Measurements from ENCODE around the gene GDPD3. TPM values are rescaled to one million over a fixed set of nuclear protein-coding genes. Genes with fewer than 3 reads are reported as not detected.

The GDPD3 gene
- total RNA-seq, 2 donors from 2014 or later, result 2.7 to 6.5 TPM

DNA sequence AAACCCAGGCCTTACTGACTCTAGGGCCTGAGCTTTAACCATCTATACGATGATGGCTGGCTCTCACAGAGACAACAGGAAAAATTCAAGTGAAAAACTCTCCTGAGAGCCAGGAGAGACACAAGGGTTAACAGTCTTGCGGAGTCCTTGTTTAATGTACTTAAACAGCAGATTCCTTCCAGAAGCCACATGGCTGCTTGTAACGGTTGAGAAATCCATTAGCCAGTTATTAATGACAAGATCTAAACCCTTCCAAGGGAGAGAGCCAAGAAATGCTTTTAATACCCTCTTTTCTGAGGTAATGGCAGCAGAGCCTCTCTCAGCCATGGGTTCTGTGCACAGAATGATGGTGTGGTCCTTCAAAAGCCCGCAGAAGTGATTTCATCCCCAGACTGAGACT is 53.0 kb downstream of the GDPD3 start:
- H3K27ac ChIP-seq (ENCODE audit: low read depth, low read length), result no peak overlapping the region
- H3K9ac ChIP-seq (ENCODE audit: extremely low read depth, low read length, poor library complexity, severe bottlenecking), result no peak overlapping the region

DNA sequence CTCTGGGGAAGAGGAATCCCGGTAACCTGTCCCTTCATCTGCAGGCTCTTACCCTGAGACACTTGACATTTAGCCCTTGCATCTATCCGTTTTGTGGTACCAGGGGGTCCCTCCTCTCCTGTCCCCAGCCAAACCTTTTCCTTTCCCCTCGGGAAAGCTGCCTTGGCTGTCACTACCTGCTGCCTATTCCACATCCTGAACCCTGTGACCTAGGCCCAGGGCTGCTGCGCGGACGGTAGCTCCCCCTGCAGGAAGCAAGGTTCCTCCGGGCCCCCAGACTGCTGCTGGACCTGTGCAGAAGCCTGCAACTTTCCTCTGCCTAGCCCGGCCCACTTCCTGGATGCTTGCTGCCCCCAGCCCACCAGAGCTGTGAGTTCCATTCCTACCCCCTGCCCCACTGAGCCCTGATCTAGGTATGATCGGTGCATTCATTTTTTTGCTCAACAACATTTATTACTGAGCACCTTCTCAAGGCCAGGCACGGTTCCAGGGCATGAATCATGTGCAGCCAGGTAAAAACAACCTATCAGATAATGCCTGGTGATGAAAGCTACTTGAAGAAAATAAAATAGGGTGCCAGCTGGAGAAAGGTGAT is 58.3 kb downstream of the GDPD3 start:
- no peaks in the 10 kb centered on the region for H3K9me3 Mint-ChIP-seq
- DNase-seq, result peak; percentile 95

More for the DNA sequence above, 53.0 kb downstream of the GDPD3 start:
- TF ChIP-seq, protein P1, sequence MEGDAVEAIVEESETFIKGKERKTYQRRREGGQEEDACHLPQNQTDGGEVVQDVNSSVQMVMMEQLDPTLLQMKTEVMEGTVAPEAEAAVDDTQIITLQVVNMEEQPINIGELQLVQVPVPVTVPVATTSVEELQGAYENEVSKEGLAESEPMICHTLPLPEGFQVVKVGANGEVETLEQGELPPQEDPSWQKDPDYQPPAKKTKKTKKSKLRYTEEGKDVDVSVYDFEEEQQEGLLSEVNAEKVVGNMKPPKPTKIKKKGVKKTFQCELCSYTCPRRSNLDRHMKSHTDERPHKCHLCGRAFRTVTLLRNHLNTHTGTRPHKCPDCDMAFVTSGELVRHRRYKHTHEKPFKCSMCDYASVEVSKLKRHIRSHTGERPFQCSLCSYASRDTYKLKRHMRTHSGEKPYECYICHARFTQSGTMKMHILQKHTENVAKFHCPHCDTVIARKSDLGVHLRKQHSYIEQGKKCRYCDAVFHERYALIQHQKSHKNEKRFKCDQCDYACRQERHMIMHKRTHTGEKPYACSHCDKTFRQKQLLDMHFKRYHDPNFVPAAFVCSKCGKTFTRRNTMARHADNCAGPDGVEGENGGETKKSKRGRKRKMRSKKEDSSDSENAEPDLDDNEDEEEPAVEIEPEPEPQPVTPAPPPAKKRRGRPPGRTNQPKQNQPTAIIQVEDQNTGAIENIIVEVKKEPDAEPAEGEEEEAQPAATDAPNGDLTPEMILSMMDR (conservative IDR thresholded peaks at IDR 0.05), result no peak
- no peak overlapping the region for H3K4me3 ChIP-seq (ENCODE audit: low read length)
- Mint-ChIP-seq H3K4me1 (peaks cover 11% of the 10 kb centered on the region), H3K9me3 (no peaks in the 10 kb centered on the region), H3K27ac (no peak overlapping the region), H3K36me3 (ENCODE audit: low read depth) (peaks cover 7% of the 10 kb centered on the region), H3K4me3 (no peak overlapping the region), H3K27me3 (ENCODE audit: insufficient read depth) (no peaks in the 10 kb centered on the region)
- peaks cover 1% of the 10 kb centered on the region for H3K36me3 ChIP-seq (ENCODE audit: control insufficient read depth, insufficient read depth, low read length)
- no peaks in the 10 kb centered on the region for H3K27me3 ChIP-seq (ENCODE audit: control insufficient read depth, insufficient read depth, low read length, poor library complexity, severe bottlenecking)
- H3K9me3 ChIP-seq (ENCODE audit: control insufficient read depth, low read length), result no peaks in the 10 kb centered on the region
- DNase-seq, result no peak
- H3K4me1 ChIP-seq (ENCODE audit: control insufficient read depth, insufficient read depth, low read length), result peaks cover 5% of the 10 kb centered on the region
- WGBS, 2 experiments (ENCODE audit: insufficient coverage in 1 of 2, insufficient read length in 1 of 2), result 93 to 96% methylated on average over 2 to 4 of the region's 4 CpGs

More for the DNA sequence above, 58.3 kb downstream of the GDPD3 start:
- Mint-ChIP-seq H3K27ac (no peak overlapping the region), H3K4me3 (peak overlapping the region; percentile 72), H3K36me3 (ENCODE audit: low read depth) (peaks cover 3% of the 10 kb centered on the region), H3K27me3 (ENCODE audit: insufficient read depth) (peaks cover 10% of the 10 kb centered on the region), H3K4me1 (peaks cover 4% of the 10 kb centered on the region)
- no peaks in the 10 kb centered on the region for H3K4me1 ChIP-seq (ENCODE audit: control insufficient read depth, insufficient read depth, low read length)
- no peak overlapping the region for H3K27ac ChIP-seq (ENCODE audit: low read depth, low read length)
- no peak overlapping the region for H3K4me3 ChIP-seq (ENCODE audit: low read length)
- TF ChIP-seq, protein P1 (conservative IDR thresholded peaks at IDR 0.05), result peak; percentile 84
- 30 to 35% methylated on average over 9 to 10 of the region's 10 CpGs for WGBS, 2 experiments (ENCODE audit: insufficient coverage in 1 of 2, insufficient read length in 1 of 2)
- H3K9ac ChIP-seq (ENCODE audit: extremely low read depth, low read length, poor library complexity, severe bottlenecking), result no peak overlapping the region
- H3K27me3 ChIP-seq (ENCODE audit: control insufficient read depth, insufficient read depth, low read length, poor library complexity, severe bottlenecking), result no peaks in the 10 kb centered on the region
- peaks cover 3% of the 10 kb centered on the region for H3K36me3 ChIP-seq (ENCODE audit: control insufficient read depth, insufficient read depth, low read length)
- no peaks in the 10 kb centered on the region for H3K9me3 ChIP-seq (ENCODE audit: control insufficient read depth, low read length)

Other genes starting within 250 kb of the GDPD3 start
- 10 to 100 TPM; 44.0 to 52.1 TPM for gene SEZ6L2, start 214.0 kb downstream of the GDPD3 start, total RNA-seq
- 1 to 10 TPM; 6.1 to 8.7 TPM for gene ASPHD1, start 213.0 kb downstream of the GDPD3 start, total RNA-seq
- gene KCTD13, start 187.3 kb downstream of the GDPD3 start, total RNA-seq, result 10 to 100 TPM; 21.5 to 27.5 TPM
- gene TMEM219, start 151.5 kb downstream of the GDPD3 start, total RNA-seq, result 100 to 1,000 TPM; 122 to 136 TPM
- gene TAOK2, start 139.7 kb downstream of the GDPD3 start, total RNA-seq, result 10 to 100 TPM; 44.6 to 50.2 TPM
- gene HIRIP3, start 117.9 kb downstream of the GDPD3 start, total RNA-seq, result 10 to 100 TPM in 1 of 2 donors, 1 to 10 TPM in 1; 9.4 to 13.9 TPM
- 10 to 100 TPM; 77.4 to 80.1 TPM for gene INO80E, start 117.3 kb downstream of the GDPD3 start, total RNA-seq
- gene DOC2A, start 102.5 kb downstream of the GDPD3 start, total RNA-seq, result 1 to 10 TPM; 6.2 to 9.9 TPM
- gene C16orf92, start 90.3 kb downstream of the GDPD3 start, total RNA-seq, result not detected
- gene TLCD3B, start 82.3 kb downstream of the GDPD3 start, total RNA-seq, result 1 to 10 TPM; 3.3 to 3.5 TPM
- gene ALDOA, start 47.8 kb downstream of the GDPD3 start, total RNA-seq, result 100 to 1,000 TPM; 645 to 652 TPM
- gene PPP4C, start 37.5 kb downstream of the GDPD3 start, total RNA-seq, result 100 to 1,000 TPM; 150 to 151 TPM
- 1 to 10 TPM; 3.0 to 6.3 TPM for gene TBX6, start 21.6 kb downstream of the GDPD3 start, total RNA-seq
- 10 to 100 TPM; 42.0 to 57.2 TPM for gene YPEL3, start 17.3 kb downstream of the GDPD3 start, total RNA-seq
- gene MAPK3, start 9.7 kb upstream of the GDPD3 start, total RNA-seq, result 10 to 100 TPM; 53.8 to 62.0 TPM
- gene CORO1A, start 70.1 kb upstream of the GDPD3 start, total RNA-seq, result 1 to 10 TPM in 1 of 2 donors, under 1 TPM in 1; 0.93 to 2.1 TPM
- 100 to 1,000 TPM; 125 to 134 TPM for gene BOLA2B, start 80.1 kb upstream of the GDPD3 start, total RNA-seq
- gene SLX1A, start 80.3 kb upstream of the GDPD3 start, total RNA-seq, result 10 to 100 TPM; 37.7 to 48.8 TPM
- gene SULT1A3, start 85.7 kb upstream of the GDPD3 start, total RNA-seq, result 10 to 100 TPM; 14.5 to 22.1 TPM
- 10 to 100 TPM; 18.3 to 31.1 TPM for gene NPIPB13, start 134.9 kb upstream of the GDPD3 start, total RNA-seq
- gene CD2BP2, start 241.8 kb upstream of the GDPD3 start, total RNA-seq, result 10 to 100 TPM; 75.4 to 76.0 TPM

Measured in endodermal cell (in vitro differentiated cells).